Inflammatory macrophage treated with lipopolysaccharide for 4 hours (primary cell): ENCODE data around the gene RNF224.
"Not testable (repeated sequence)": the region's sequence is repeated elsewhere in the genome, so short reads cannot be mapped to it uniquely, and the experiment has no call there.

Experiments
- DNase-seq: peaks from one replicate; pipeline ENCODE4 v3.0.0-alpha.2; 2020

RNF224 gene

DNA sequence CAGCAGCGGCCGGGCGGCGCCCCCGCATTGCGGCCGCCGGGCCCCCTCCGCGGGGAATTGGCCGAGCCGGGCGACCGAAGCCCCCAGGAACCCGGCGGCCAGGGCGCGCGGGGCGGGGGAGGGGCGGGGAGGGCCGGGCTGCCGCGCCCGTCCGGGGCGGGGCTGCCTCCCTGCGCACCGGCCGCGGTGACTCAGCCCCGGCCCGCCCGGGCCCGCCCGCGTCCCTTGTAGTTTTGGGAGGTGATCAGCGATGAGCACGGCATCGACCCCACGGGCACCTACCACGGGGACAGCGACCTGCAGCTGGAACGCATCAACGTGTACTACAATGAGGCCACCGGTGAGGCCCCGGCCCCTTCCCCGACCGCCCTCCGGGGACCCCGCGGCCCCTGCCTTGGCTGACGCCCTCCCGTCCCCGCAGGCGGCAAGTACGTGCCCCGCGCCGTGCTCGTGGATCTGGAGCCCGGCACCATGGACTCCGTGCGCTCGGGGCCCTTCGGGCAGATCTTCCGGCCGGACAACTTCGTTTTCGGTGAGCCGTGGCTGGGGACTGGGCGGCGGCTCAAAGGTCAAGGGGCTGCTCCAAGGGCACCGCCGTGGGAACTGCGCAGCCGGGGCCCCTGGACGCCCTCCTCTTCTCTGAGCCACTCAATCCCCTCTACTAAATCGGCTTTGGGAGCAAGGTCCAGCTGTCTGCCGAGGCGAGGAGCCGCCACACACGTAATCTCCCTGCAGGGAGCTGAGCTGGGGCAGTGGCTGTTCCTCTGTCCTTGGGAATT lies 14.4 kb downstream of the RNF224 start:
- DNase-seq = peak; percentile 67

DNA sequence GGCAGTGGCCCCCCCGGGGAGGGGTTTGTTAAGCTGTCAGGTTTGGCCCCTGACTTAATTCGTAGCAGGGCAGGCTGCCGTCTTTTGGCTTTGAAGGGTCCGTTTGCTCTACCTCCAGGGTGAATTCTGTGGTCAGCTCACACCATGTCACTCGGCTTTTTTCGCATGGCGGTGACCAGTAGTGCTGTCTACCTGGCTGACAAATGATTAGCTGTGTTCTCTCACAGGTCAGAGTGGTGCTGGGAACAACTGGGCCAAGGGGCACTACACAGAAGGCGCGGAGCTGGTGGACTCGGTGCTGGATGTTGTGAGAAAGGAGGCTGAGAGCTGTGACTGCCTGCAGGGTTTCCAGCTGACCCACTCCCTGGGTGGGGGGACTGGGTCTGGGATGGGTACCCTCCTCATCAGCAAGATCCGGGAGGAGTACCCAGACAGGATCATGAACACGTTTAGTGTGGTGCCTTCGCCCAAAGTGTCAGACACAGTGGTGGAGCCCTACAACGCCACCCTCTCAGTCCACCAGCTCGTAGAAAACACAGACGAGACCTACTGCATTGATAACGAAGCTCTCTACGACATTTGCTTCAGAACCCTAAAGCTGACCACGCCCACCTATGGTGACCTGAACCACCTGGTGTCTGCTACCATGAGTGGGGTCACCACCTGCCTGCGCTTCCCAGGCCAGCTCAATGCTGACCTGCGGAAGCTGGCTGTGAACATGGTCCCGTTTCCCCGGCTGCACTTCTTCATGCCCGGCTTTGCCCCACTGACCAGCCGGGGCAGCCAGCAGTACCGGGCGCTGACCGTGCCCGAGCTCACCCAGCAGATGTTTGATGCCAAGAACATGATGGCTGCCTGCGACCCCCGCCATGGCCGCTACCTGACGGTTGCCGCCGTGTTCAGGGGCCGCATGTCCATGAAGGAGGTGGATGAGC lies 15.2 kb downstream of the RNF224 start:
- DNase-seq = no peak

GRCh38 chr9:137243266-137243625 lies 15.9 kb downstream of the RNF224 start:
- DNase-seq = not testable (repeated sequence)

DNA sequence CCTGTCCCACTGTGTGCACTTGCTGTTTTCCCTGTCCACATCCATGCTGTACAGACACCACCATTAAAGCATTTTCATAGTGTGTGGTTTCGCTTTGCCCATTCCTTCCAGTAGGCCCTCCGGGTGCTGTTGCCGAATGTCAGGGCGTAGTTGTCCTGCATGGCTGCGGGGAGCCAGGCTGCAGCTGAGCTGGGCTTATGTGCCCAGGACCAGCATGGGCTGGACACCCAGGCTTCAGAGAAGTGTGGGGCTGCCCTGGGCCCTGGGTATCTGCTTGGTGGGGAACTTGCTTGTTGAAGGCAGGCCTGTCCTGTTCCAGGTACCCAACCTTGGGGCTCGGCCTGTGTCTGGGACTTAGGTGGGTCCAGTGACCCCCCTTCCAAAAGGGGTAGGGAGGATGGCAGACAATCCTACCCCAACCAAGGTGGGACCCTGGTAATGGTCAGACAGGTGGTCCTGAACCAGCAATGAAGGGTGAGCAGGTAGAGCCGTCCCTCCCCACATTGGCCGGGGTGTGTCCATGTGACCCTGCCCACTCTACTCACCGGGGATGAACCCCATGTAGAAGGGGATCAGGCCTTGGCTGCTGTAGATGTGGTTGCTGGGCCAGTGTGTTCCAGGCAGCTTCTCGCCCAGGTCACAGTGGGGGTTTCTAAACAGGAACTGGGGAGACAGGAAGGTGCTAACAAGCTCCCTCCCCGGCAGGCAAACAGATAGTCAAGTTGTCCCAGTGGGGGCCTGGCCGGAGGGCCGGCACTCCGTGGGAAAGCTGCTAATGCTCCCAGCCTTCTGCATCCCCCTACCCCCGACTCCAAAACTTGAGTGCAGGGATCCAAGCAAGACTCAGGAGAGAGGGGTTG lies 16.6 kb downstream of the RNF224 start:
- no peak for DNase-seq

GRCh38 chr9:137244486-137245449 lies 17.5 kb downstream of the RNF224 start:
- no peak for DNase-seq

GRCh38 chr9:137245450-137246421 lies 18.4 kb downstream of the RNF224 start:
- DNase-seq = no peak

DNA sequence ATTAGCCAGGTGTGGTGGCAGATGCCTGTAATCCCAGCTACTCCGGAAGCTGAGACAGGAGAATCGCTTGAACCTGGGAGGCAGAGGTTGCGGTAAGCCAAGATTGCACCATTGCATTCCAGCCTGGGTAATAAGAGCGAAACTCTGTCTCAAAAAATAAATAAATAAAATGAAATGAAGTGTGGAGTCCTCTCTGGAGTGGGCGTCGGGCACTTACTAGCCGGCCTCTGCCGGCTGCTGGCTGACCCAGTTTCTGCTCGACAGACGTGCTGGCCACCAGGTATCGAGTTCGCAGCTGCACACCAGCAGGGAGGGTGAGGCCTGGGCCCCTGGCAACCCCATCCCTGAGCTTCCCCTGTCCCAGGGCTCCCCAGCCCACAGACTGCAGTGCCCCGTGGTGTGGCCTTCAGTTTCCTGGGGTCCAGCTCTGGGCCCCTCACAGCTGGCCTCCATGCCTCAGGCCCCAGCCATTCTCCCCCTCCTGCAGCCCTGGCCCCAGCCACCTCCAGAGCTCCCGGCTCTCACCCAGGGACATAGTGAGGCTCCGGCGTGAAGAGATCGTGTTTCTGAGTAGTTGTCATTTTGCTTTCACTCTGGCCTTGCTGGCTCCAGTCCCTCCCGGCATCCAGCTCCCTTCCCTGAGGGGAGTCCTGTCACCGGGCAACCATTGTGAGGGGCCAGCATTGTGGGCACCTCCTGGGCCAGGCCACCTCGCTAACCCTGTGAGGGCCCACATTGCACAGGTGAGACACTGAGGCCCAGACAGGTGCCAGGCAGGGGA lies 20.0 kb downstream of the RNF224 start:
- DNase-seq = no peak

GRCh38 chr9:137247916-137248175 lies 20.5 kb downstream of the RNF224 start:
- DNase-seq = no peak

DNA sequence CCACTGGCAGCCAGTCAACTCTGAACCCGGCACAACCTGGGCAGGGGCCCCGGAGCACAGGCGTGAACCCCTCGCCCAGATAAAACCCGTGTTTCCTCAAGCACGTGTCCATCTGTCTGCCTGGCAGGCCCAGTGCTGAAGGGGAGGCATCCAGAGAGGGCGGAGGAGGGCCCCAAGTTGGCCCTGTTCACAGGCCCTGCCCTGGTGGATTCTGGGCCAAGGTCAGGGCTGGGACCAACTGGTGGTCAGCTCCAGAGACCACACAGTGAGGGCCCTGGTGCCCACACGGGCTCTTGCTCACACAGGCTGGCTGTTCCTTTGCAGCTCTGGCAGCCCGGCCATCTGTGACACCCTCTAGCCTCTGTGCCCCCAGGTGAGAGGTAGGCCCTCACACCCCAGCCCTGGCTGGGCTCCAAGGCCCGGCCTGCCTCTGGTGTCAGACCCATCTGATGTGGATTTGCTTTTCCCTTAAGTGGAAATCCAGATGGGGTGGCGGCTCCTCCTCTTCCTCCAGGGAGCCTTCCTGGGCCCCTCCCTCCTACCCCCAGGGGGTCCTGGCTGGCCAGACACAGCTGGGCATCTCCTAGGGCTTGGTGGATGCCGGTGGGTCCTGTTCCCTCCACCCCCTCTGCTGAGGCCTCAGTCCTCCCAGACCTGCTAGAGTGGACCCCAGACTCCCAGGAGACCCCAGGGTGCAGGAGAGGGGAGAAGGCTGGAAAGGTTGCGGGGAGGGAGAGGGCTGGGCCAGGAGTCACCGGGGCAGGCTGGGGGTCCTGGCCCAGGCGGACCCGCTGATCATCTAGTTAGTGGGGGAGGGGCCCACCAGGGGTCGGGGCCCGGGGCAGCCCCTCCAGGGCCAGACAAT lies 23.3 kb downstream of the RNF224 start:
- no peak for DNase-seq

GRCh38 chr9:137251194-137251461 lies 23.8 kb downstream of the RNF224 start, which contains the start of gene STPG3:
Gene STPG3 (plus strand): TSS chr9:137251286. CDS start chr9:137251287, 1 bp downstream.
- no peak for DNase-seq

DNA sequence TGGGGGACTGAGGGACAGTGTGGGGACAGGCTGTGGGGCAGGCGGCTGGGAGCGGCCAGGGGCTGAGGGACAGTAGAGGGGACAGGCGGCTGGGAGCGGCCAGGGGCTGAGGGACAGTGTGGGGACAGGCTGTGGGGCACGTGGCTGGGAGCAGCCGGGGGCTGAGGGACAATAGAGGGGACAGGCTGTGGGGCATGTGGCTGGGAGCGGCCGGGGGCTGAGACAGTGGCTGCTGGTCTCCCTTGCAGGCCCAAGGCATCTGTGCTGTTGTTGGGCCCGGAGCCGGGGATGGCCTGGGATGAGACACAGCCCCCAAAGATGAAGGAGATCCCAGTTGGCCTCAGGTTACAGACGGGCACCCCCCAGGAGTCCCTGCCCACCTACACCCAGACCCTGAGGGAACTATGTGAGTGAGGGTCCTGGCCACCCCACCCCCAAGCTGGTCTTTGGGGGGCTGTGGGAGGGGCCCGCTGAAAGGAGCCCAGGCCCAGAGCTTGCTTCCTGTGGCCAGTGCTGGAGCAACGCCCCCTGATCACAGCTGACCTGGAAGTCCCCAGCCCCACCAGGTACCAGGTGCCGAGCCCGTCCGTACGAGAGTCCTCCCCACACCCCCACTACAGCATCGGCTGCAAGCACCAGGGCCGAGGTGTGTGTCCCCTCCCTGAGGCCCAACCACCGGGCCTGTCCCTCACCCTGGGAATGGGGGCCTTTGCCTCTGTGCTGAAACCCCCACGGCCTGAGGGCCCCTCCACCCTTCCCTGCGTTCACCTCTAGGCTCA lies 24.4 kb downstream of the RNF224 start:
- DNase-seq = no peak

GRCh38 chr9:137252555-137253506 lies 25.5 kb downstream of the RNF224 start:
- DNase-seq = no peak

GRCh38 chr9:137253717-137254623 lies 26.7 kb downstream of the RNF224 start:
- DNase-seq = no peak

DNA sequence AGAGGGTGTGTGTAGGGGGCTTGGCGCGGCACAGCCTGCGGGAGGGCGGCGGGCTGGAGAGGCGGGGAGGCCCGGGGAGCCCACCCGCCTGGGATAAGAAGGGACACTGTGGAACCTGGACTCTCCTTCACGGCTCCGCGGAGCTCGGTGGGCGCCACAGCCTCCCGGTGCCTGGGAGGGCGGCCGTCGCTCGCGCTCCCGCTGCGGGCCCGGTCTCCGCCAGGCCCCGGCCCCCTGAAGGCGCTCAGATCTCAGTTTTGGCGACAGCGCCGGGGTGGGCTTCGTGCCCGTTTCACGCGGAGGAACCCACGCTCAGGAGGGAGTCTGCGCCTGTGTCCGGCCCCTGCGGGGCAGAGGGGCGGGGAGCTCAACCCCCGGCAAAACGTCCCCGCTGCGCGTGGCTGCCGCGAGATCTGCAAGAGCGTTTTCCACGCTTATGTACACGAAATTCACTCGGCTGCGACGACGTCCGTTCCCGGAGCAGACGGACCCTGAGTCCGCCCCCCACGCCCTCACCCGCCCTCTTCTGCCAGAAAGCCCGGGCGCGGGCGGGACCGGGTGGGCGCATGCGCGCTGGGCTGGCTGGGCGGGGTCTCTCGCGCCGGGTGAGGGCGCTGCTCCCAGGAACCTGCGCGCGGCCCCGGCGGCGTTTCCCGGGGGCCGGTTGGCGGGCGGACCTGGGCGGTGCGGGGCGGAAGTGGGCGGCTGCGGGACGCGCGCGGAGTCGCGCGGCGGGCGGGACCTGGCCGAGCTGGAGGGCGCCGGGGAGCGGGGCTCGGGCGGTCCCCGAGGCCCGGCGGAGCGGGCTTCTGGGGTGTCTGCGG lies 27.5 kb downstream of the RNF224 start, which contains the start of gene NELFB:
Gene NELFB, plus strand, starts transcription at position 704 of the 824 bp plus-strand sequence.
- DNase-seq = peak; percentile 82
